ENCODE measurements around the gene RC3H1. TPM values are rescaled to one million over a fixed set of nuclear protein-coding genes. Genes with fewer than 3 reads are reported as not detected.

RC3H1 gene
- total and polyA plus RNA-seq, 9 of the 15 experiments (the other 6 are each of a cell fraction or from before 2014, with no cell fraction given) = 2.4 to 31.7 (median 12.4) TPM

GRCh38 chr1:173888749-173889148, 133.4 kb downstream of the RC3H1 start:
- FAIRE-seq (no peak), DNase-seq (ENCODE audit: extremely low read depth in 1 of 4, low spot score in 3 of 4) (no peak), ATAC-seq (no peak)
- TF ChIP-seq ZNF232 (CRISPR knock-in tag; IDR thresholded peaks at IDR 0.05) (no peak), SAFB (IDR thresholded peaks at IDR 0.05; ENCODE audit: borderline replicate concordance, low read depth, low read length) (no peak), TFAP4 (CRISPR knock-in tag; IDR thresholded peaks at IDR 0.05; ENCODE audit: borderline replicate concordance) (no peak)
- TF ChIP-seq, protein P1, sequence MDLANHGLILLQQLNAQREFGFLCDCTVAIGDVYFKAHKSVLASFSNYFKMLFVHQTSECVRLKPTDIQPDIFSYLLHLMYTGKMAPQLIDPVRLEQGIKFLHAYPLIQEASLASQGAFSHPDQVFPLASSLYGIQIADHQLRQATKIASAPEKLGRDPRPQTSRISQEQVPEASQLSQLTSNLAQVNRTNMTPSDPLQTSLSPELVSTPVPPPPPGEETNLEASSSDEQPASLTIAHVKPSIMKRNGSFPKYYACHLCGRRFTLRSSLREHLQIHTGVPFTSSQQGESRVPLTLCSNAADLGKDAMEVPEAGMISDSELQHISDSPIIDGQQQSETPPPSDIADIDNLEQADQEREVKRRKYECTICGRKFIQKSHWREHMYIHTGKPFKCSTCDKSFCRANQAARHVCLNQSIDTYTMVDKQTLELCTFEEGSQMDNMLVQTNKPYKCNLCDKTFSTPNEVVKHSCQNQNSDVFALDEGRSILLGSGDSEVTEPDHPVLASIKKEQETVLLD (IDR thresholded peaks at IDR 0.05) = no peak
- no peaks in the 10 kb centered on the region for H3K27me3 ChIP-seq (ENCODE audit: control insufficient read depth in 2 of 2, insufficient read depth in 2 of 2, low read length in 2 of 2)
- no peaks in the 10 kb centered on the region for H4K20me1 ChIP-seq (replicated peaks; ENCODE audit: control insufficient read depth, insufficient read depth, low read length)
- no peaks in the 10 kb centered on the region for H3K79me2 ChIP-seq (ENCODE audit: control insufficient read depth, insufficient read depth, low read length)
- no peaks in the 10 kb centered on the region for H3K9me1 ChIP-seq (ENCODE audit: control insufficient read depth, insufficient read depth, low read length)
- no peak overlapping the region for H2AFZ ChIP-seq (ENCODE audit: low read depth, low read length)
- H3K9me3 ChIP-seq (replicated peaks; ENCODE audit: control insufficient read depth, insufficient read depth, low read depth, low read length) = no peaks in the 10 kb centered on the region
- intact Hi-C loops (cut with micrococcal nuclease) (no loop called here), in situ Hi-C loops (cut with MboI) (no loop called here)
- POLR2A ChIA-PET = interaction anchor here (0.6 to 2.9 kb wide), 7 partner anchors 9 to 271 kb away, joined by 3 to 26 read pairs (median 3); partner anchors contain the start of genes GAS5, RABGAP1L, SERPINC1 and ZBTB37
- CTCF ChIA-PET (ENCODE audit: low intra/inter-chr PET ratio) = no interaction called here
- no peak overlapping the region for H3K4me2 ChIP-seq (ENCODE audit: insufficient read depth, low read length)
- no peak overlapping the region for H3K4me3 ChIP-seq
- H3K27ac ChIP-seq (ENCODE audit: extremely low read depth, low read depth, low read length) = no peak overlapping the region
- no TSS peak for BruUV-seq (replicated peaks)
- H3K4me1 ChIP-seq (replicated peaks in 1 of 2; ENCODE audit: control insufficient read depth in 2 of 2, insufficient read depth in 2 of 2, low read length in 2 of 2) = no peaks in the 10 kb centered on the region
- H3K36me3 ChIP-seq (ENCODE audit: control insufficient read depth, insufficient read depth, low read length) = peaks cover 14% of the 10 kb centered on the region; the same call in 2 of the 3 replicates
- H3K9ac ChIP-seq (ENCODE audit: insufficient read depth in 1 of 2, low read depth in 2 of 2, low read length in 2 of 2) = no peak overlapping the region

Data from K562 (cell line).